Left ventricle myocardium superior (tissue), 1 donor: ENCODE measurements around the gene LZTFL1. TPM values are rescaled to one million over a fixed set of nuclear protein-coding genes. Genes with fewer than 3 reads are reported as not detected.
A peak's percentile ranks its signal among the peaks of the same experiment; 100 is the strongest.
"Not testable (repeated sequence)": the region's sequence is repeated elsewhere in the genome, so short reads cannot be mapped to it uniquely, and the experiment has no call there.

Experiments used
- ATAC-seq: fragments of 200-7000 bp; cut with Tn5 transposase; one replicate; pipeline ENCODE4 v1.9.1; 2020; ENCODE audit warnings: mild to moderate bottlenecking, moderate library complexity
- DNase-seq: peaks from one replicate; pipeline ENCODE4 v3.0.0-alpha.2; 2020
- intact Hi-C: fragments of 100-400 bp; cut with micrococcal nuclease; formaldehyde crosslinking; loops from one replicate; pipeline ENCODE4 v1.11.0; 2022
- total RNA-seq: library from RNA; stranded (reverse); fragmentation: NEBNext Ultra II Directional; extraction: Animal tissue kit (Norgen Biotek cat#: 25700); gene quantifications from one replicate; pipeline ENCODE4 v1.2.1, GENCODE V29; 2021
- donor health status: DM: no; HTN: yes; CAD: no; lungs with severe emphysema.

LZTFL1 gene
- total RNA-seq, 1 donor from 2014 or later, result 10.1 TPM

DNA sequence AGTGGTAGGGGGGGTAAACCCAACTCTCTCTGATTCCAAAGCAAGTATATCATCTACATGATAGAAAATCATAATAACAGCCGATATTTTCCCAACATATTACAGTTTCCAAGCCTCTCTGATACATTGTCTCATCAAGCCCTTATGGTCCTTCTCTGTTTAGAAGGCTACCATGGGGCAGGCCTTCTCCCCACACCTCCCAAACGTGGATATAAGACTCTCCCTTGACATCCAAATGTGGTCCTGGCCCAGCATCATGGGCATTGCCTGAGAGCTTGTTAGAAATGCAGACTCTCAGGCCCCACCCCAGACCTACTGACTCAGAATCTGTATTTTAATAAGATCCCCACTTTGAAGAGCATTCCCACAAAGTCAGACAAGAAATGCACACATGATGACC lies 26.7 kb upstream of the LZTFL1 start:
- DNase-seq, result no peak
- intact Hi-C loops, result no loop called here
- no peak for ATAC-seq

GRCh38 chr3:45868213-45868612 lies 26.3 kb upstream of the LZTFL1 start:
- ATAC-seq (no peak), DNase-seq (no peak)
- intact Hi-C loops, result no loop called here

- DNase-seq (no peak), ATAC-seq (no peak)
- intact Hi-C loops, result no loop called here
Observed at GRCh38 chr3:45865563-45865962, 23.6 kb upstream of the LZTFL1 start.

- intact Hi-C loops, result no loop called here
- DNase-seq (no peak), ATAC-seq (no peak)
Observed at GRCh38 chr3:45864760-45865519, 23.0 kb upstream of the LZTFL1 start.

- ATAC-seq, result no peak
- DNase-seq, result no peak
- intact Hi-C loops, result no loop called here
Observed at GRCh38 chr3:45861043-45861719, 19.3 kb upstream of the LZTFL1 start.

- DNase-seq, result no peak
- intact Hi-C loops, result no loop called here
- no peak for ATAC-seq
Observed at GRCh38 chr3:45860481-45860880, 18.6 kb upstream of the LZTFL1 start.

GRCh38 chr3:45858809-45859543 lies 17.1 kb upstream of the LZTFL1 start:
- ATAC-seq, result no peak

GRCh38 chr3:45857024-45857423 lies 15.1 kb upstream of the LZTFL1 start:
- intact Hi-C loops, ATAC-seq, DNase-seq: not testable (repeated sequence)

More at GRCh38 chr3:45858809-45859543, 17.1 kb upstream of the LZTFL1 start:
- intact Hi-C loops, result no loop called here
- no peak for DNase-seq

DNA sequence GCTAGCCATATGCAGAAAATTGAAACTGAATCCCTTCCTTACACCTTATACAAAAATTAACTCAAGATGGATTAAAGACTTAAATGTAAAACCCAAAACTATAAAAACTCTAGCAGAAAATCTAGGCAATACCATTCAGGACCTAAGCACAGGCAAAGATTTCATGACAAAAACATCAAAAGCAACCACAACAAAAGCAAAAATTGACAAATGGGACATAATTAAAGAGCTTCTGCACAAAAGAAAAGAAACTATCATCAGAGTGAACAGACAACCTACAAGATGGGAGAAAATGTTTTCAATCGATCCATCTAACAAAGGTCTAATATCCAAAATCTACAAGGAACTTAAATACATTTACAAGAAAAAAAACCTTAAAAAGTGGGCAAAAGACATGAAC lies 14.4 kb upstream of the LZTFL1 start:
- intact Hi-C loops, ATAC-seq, DNase-seq: not testable (repeated sequence)

DNA sequence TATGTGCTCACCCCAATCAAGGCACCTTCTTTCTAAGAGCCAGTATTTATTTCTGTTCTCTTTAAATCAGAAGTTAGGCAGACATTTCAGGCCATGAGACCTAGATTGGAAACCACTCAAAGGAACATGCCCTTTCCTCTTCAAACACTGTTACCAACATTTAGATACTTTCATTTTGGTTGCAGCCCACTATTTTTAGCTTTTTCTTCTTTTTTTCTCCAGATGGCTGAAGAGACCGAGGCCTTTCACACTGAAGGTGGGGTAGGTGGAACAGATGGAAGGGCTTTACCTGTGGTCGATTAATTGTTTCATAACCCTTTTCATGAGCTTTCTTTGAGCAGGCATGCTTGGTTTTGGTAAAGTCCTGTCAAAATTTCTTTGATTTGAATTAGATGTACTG lies 10.9 kb upstream of the LZTFL1 start:
- no peak for ATAC-seq
- intact Hi-C loops, result no loop called here

DNA sequence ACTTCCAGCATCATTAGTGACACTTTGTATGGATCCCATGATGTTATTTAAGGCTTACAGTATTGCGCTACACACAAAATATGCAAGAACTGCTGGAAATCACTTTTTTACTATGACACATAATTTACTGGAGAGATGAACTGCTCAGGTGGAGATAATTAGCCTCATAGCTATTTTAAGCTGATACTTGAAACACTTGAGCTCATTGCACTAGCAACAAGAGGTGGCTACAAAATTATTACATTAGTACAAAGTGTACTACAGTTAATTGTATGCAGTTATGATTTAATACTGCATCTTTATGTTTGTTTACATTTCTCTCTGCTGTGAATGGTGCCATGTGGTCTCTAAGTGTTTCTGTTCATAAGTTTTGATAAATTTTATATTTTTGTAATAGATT lies 6.5 kb upstream of the LZTFL1 start:
- intact Hi-C loops, result no loop called here
- peak; percentile 71 for ATAC-seq

More for the DNA sequence above, 10.9 kb upstream of the LZTFL1 start:
- DNase-seq, result no peak

DNA sequence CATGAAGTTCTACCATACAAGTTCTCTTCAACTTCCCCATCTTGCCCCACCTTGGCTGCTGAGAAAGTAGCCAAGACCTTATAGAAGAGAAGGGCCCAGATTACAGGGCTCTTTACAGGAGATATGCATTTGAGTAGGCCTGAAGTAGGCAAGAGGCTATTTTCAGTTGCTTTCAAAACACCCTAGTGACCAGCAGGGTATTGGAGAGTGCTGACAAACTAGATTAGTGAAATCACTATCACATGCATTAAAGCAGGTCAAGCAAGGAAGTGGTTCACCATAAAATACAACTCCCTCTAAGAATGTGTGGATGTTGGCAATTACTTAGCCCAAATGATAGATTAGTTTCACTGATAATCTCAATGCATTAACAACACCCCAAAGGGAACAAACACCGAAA lies 2.7 kb upstream of the LZTFL1 start:
- no peak for ATAC-seq
- DNase-seq, result no peak
- intact Hi-C loops, result no loop called here

More for the DNA sequence above, 6.5 kb upstream of the LZTFL1 start:
- no peak for DNase-seq

DNA sequence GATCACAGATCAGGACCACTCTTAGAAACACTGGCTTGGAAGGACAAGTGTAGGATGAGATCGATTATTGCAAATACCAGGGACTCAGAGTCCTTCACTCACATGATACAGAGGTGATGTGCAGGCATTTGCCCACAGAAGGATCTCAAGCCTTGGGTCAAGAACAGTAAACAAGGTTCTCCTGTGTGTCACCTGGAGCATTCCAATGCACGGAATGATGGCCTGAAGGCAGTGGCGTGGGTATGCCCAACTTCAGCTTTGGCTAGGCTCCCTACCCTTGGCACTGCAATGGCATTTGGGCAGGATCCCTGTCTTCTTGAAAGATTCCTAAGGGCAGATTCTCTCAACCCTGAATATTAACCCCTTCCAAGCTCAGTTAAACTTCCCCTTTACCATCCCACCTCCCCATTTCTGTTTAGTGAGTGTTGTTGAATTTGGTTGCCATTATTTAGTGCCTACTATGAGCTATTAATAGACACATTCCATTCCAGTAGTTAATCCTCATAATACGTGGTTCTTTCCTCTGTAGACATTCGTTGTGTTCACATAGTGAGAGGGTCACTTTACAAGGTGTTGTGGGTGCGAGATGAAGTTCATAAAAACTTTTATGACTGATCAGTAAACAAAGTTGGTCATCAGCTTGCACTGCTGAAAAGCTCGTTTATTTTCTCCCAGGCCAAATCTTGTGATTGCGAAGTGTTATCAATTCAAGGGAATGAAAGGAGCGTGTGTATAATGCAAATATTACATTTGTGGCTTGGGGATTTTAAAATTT lies 1.1 kb upstream of the LZTFL1 start:
- no peak for ATAC-seq
- intact Hi-C loops, result no loop called here
- no peak for DNase-seq

DNA sequence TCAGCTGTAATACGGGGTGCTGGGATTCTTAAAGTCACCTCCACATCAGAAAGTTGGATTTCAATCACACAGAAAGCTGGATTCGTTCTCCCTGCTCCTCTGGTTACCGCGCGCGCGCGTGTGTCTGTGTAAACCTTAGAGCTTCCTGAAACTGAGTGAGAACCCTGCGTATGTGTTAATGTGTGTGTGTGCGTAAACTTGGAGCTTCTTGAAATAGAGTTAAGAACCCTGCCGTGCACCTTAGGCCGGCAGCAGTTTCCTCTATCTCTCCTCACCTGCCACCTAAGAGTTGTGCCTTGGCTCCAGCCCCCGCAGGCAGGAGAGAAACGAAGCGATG lies 531 bp downstream of the LZTFL1 start:
- peak; percentile 32 for ATAC-seq
- intact Hi-C loops, result no loop called here
- peak; percentile 35 for DNase-seq

DNA sequence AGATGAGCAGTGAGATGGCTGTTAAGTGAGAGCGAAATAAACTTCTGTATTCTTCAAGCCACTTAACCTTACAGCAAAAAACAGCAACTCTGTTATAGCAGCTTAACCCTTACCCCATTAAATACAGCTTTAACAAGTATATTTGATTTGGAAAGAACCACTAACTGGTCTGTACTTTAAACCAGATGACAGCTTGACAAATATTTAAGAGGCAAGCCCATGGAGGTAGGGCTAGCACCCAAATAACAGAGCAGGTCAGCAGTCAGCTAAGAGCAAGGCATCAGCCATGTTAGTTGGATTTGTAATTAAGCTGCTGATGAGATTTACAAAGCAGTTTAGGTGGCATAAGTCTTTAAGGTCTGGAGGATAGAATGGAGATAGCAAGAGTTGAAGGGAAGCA lies 3.5 kb downstream of the LZTFL1 start:
- DNase-seq, result no peak
- intact Hi-C loops, result no loop called here
- ATAC-seq, result no peak

DNA sequence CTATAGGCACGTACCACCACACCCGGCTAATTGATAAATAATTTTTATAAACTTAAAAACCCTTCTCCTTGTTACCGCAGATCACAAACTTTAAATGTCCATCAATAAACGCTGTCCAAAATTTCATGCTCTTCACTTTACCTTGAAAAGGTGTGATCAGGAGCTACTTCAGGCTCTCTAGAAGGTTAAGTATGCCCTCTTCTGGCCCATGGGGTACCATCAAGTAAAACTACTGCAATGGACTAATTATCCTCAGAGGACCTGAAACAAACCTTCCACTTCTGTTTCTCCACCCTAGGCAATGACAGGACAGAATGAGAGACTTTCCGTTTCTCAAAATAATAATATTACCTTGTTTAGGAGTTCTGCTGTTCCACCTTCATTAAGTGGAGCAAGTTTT lies 9.2 kb downstream of the LZTFL1 start:
- intact Hi-C loops, result loop anchor here (5.0 kb wide), 1 partner anchor 70 kb away; no protein-coding TSS in a partner anchor
- DNase-seq (no peak), ATAC-seq (peak; percentile 36)

GRCh38 chr3:45830121-45830520 lies 11.8 kb downstream of the LZTFL1 start:
- intact Hi-C loops, result loop anchor here (5.0 kb wide), 1 partner anchor 68 kb away; no protein-coding TSS in a partner anchor

GRCh38 chr3:45826908-45827307 lies 15.0 kb downstream of the LZTFL1 start:
- intact Hi-C loops, result no loop called here
- DNase-seq (no peak), ATAC-seq (no peak)

More at GRCh38 chr3:45830121-45830520, 11.8 kb downstream of the LZTFL1 start:
- ATAC-seq, result no peak
- DNase-seq, result no peak

DNA sequence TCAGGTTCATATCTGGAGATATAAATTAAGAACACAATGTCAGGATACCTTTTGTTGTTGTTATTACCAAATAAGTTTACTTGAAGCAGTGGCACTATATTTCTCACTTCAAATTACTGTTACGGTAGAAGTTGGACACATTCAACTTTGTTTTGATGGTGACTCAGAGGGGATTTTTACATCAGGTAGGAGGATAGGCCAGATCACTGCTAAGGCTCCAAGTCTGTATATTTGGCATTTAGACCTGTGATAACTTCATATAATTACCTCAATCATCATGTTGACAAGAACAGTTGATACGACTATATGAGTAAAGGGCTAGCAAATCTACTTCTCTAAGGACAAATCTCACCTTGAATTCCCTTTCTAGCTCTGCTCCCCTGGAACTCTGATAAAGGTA lies 15.6 kb downstream of the LZTFL1 start:
- no peak for ATAC-seq
- intact Hi-C loops, result no loop called here

More for the DNA sequence above, 15.6 kb downstream of the LZTFL1 start:
- no peak for DNase-seq
